HG03196 (cell line): ENCODE measurements around the gene TMPRSS11B.
"Not testable (repeated sequence)": the region's sequence is repeated elsewhere in the genome, so short reads cannot be mapped to it uniquely, and the experiment has no call there.

Source experiments
- ATAC-seq: cut with Tn5 transposase; IDR thresholded peaks from one replicate; pipeline ENCODE4 v1.9.1; 2021; ENCODE audit not compliant: unreplicated experiment

TMPRSS11B gene

DNA sequence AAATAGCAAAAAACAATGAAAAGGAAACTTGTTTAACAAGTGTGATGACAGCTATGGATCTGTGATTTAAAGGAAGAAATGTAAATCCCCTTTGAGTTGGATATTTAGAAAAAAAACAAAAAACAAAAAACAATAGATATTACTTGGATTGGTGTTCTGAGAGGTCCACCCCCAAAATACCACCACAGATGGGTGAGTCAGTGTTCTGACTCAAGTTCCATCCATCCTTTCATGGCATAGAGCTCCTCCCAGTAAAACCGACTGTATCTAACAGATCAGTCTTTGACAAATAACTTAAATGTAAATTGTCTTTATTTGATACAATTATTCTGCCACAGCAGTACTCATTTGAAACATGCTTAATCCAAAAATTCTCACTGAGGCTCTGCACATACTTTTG, 27.4 kb downstream of the TMPRSS11B start:
- ATAC-seq: no peak

DNA sequence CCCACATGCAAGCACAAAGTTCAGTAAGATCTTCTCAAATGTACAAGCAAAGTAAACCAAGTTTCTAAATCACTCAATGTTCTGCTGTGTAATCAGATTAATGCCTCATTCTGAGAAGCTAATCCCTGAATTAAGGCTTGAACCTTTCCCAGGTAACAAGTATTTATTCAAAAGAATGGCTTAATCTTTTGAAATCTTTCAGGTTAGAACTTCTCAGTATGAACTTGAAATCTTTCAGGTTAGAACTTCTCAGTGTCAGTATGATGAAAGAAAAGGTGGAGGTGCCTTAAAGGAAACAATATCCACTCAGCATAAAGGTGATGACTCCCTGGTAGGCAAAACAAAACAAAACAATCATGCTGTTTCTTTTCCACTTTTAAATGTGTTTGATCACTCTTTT, 29.0 kb downstream of the TMPRSS11B start:
- no peak for ATAC-seq

DNA sequence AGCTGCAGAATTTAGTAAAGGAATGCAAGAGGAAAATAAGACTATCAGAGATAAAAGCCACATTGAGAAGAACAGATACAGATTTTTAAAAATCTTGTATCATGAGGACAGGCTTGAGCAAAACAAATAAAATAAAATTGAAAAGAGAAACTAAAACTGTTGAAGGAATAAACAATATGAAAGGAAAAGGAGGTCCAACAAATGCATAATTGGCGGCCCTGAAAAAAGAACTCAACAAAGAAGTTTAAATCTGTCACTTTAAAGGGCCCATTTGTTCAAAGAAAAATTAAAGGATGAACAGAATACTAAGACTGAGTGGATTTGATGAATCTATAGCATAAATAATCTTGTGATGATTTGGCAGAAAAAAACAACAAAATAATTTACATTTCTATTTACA, 36.5 kb downstream of the TMPRSS11B start:
- no peak for ATAC-seq

DNA sequence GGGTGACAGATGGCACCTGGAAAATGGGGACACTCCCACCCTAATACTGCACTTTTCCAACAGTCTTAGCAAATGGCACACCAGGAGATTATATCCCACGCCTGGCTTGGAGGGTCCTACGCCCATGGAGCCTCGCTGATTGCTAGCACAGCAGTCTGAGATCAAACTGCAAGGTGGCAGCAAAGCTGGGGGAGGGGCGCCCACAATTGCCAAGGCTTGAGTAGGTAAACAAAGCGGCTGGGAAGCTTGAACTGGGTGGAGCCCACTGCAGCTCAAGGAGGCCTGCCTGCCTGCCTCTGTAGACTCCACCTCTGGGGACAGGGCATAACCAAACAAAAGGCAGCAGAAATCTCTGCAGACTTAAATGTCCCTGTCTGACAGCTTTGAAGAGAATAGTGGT, 51.2 kb downstream of the TMPRSS11B start:
- ATAC-seq: not testable (repeated sequence)

DNA sequence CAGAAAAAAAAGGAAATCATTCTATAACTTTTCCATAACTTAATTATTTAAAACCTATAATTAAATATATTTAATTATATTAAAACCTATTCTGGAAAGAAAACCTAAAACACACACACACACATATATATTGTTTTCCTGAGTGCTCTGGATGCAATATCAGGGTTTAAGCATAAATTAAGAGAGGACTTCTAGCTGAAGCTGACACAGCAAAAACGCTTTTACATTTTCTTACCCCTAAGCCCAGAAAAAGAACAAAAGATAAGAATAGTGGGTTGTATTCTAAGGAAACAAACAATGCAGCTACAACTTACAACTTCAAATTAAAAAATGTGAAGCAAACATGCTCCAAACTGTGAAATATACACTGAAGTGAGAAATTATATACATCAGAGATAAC, 52.3 kb downstream of the TMPRSS11B start:
- ATAC-seq: no peak

DNA sequence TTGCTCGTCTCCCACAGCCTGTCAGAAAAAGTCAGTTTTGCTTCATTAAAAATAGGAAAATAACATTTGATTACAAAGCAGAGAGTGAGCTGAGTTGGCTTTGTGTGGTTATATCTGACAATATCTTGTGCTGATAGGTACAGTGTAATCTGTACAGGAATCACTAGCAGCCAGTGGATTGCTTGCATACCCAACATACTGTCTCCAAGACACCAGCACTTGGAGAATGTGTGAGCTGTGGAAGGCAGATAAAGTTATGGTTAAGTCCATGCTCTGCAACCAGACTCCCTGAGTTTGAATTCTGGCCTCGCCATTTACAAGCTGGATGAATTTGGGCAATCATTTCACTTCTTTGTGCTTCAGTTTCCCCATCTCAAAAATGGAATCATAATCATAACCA, 58.3 kb downstream of the TMPRSS11B start:
- ATAC-seq: no peak

DNA sequence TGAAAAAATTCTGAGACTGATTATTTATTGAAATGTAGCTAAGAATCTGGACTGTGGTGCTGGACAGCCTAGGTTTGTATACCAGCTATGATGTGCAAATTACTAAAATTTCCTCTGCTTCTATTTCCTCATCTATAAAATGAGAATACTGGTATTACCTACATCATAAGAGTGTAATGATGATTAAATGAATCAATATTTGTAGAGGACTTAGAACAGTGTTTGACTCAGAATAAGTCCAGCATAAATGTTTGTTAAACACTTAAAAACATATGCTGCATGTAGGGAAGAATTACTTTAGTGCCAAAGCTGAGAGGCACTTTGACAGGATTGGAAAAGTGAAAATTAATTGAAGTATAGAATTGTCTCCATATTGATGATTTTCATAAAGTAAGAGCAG, 60.6 kb downstream of the TMPRSS11B start:
- ATAC-seq: no peak

DNA sequence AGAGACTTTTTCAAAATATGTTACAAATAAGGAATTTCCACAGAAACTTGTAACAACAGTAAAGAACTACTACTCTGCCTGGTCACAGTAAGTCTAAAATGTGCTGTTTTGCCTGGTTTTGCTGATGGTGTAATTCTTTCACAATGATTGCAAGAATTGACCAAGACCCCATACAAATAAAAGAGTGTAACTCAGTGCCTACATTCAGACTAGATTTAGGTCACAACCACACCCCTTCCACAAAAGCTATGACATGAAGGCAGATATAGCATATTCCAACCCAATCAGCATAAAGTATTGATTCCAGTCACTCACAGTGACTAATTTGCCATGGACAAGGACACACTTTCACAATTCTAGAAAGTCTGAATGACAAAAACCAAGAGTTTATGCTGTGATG, 62.1 kb downstream of the TMPRSS11B start:
- no peak for ATAC-seq

DNA sequence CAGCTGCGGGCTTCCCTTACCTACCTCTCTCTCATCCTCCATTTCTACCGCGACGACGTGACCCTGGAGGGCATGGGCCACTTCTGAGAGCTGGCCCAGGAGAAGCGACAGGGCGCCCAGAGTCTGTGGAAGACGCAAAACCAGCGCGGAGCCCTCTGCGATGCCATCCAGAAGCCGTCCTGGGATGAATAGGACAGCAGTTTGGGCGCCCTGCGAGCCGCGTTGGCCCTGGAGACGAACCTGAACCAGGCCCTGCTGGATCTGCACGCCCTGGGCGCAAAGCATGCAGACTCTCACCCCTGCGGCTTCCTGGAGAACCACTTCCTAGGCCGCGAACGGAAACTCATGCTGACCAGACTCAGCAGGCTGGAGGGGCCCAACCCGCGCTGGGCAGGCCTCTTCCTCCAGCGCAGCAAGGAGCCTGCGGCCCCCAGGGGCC, 63.1 kb downstream of the TMPRSS11B start:
- no peak for ATAC-seq

DNA sequence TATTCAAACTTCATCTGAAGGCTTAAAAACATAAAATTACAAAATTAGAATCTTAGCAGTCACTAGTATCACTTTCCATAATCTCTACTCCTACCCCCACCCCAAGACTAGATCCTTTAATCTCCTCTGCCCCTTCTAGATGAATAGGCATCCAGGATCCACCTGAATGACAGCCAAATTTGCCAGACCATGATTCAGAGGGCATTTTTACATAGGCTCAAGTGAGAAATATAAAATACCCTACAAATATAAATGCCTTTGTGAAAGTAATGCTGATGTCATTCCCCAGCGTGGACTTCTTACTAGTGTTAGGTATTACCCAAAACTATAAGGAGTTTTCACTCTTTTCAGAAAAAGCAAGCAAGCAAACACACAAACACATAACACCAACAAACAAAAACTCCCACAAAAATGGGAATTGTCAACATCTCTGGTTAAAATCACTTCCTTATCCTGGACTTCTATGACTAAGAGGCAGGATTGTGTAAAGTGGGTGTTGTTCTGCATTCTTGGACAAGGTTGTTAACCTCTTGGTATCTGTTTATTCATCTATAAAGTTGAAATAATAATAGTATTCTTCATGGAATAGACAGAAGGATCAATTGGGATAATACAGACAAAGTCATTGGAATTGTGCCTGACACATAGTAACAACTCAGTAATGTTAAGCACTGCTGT, 64.5 kb downstream of the TMPRSS11B start:
- ATAC-seq: no peak

DNA sequence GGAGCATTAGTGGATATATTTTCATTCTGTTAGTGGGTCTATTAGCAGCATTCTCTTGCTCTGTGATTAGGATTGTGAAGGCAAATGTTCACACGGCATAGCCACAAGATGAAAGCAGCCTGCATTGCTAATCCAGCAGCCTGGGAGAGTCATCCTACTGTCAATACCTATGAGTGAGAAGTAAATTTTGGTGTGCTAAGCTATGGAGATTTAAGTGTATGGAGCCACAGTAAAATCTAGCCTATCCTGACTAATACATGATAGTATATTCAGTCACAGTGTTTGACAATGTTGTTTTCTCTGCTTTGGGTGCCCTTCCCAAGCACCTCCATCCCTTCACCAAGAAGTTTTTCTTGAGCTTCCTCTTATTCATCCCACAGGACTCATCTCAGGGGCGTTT, 68.6 kb downstream of the TMPRSS11B start:
- ATAC-seq: no peak
